GM10248 (cell line): ENCODE results near the gene ZDHHC14.

Experiments
- CTCF ChIA-PET: fragments of 300-600 bp; sonication (Branson Sonifier 250); formaldehyde crosslinking; extraction: SDS; loops from one replicate; lab custom pipeline; 2021; ENCODE audit warnings: antibody characterized with exemption; lab: Yijun Ruan, JAX
- POLR2A ChIA-PET: fragments of 350-650 bp; sonication (Branson Sonifier 250); formaldehyde crosslinking; extraction: SDS; loops from one replicate; lab custom pipeline; 2020; ENCODE audit warnings: antibody characterized with exemption; lab: Yijun Ruan, JAX
- DNase-seq: peaks from one replicate; pipeline ENCODE4 v3.0.0; 2012; ENCODE audit errors: extremely low spot score
- CTCF ChIP-seq: IDR thresholded peaks from 2 replicates; pipeline ENCODE4 v1.5.1; 2012; ENCODE audit warnings: mild to moderate bottlenecking, low read depth; ENCODE audit errors: extremely low read depth, missing control alignments, control extremely low read depth

Gene ZDHHC14

GRCh38 chr6:157708933-157709332 is 327.9 kb downstream of the ZDHHC14 start:
- no peak for DNase-seq
- TF ChIP-seq CTCF: no peak
- ChIA-PET POLR2A (no interaction called here), CTCF (interaction anchor here (0.9 kb wide), 1 partner anchor 38 kb away, joined by 3 read pairs; no protein-coding TSS in a partner anchor)

- POLR2A ChIA-PET: no interaction called here
- CTCF ChIA-PET: no interaction called here
Measured at GRCh38 chr6:157709555-157709954, 328.6 kb downstream of the ZDHHC14 start.

GRCh38 chr6:157710604-157711003 is 329.6 kb downstream of the ZDHHC14 start:
- CTCF ChIA-PET: no interaction called here
- POLR2A ChIA-PET: no interaction called here
- DNase-seq: no peak
- no peak for TF ChIP-seq CTCF

More at GRCh38 chr6:157709555-157709954, 328.6 kb downstream of the ZDHHC14 start:
- DNase-seq: no peak
- TF ChIP-seq CTCF: no peak

GRCh38 chr6:157711060-157711459 is 330.1 kb downstream of the ZDHHC14 start:
- ChIA-PET CTCF (interaction anchor here (0.8 kb wide), 1 partner anchor 16 kb away, joined by 4 read pairs; no protein-coding TSS in a partner anchor), POLR2A (no interaction called here)
- no peak for DNase-seq
- no peak for TF ChIP-seq CTCF

- POLR2A ChIA-PET: no interaction called here
- CTCF ChIA-PET: interaction anchor here (1.2 kb wide), 1 partner anchor 12 kb away, joined by 3 read pairs; no protein-coding TSS in a partner anchor
- no peak for TF ChIP-seq CTCF
- DNase-seq: no peak
Measured at GRCh38 chr6:157712585-157713295, 331.8 kb downstream of the ZDHHC14 start.

GRCh38 chr6:157713451-157714152 is 332.6 kb downstream of the ZDHHC14 start:
- no peak for DNase-seq
- CTCF ChIA-PET: interaction anchor here (1.2 kb wide), 1 partner anchor 11 kb away, joined by 3 read pairs; no protein-coding TSS in a partner anchor
- POLR2A ChIA-PET: no interaction called here
- TF ChIP-seq CTCF: no peak
